Measurements from ENCODE around the gene MRPS15.

MRPS15 gene

GRCh38 chr1:36417931-36418330 lies 46.3 kb downstream of the MRPS15 start:
- DNase-seq = no peak

- DNase-seq = no peak
Measured at GRCh38 chr1:36415661-36416326, 48.4 kb downstream of the MRPS15 start.

- DNase-seq = no peak
Measured at GRCh38 chr1:36414384-36414783, 49.8 kb downstream of the MRPS15 start.

GRCh38 chr1:36411674-36412648 lies 52.2 kb downstream of the MRPS15 start:
- no peak for DNase-seq

- no peak for DNase-seq
Measured at GRCh38 chr1:36408479-36408878, 55.7 kb downstream of the MRPS15 start.

GRCh38 chr1:36406440-36406839 lies 57.7 kb downstream of the MRPS15 start:
- DNase-seq = no peak
